Measurements from ENCODE around the gene SYMPK. TPM values are rescaled to one million over a fixed set of nuclear protein-coding genes. Genes with fewer than 3 reads are reported as not detected.

Gene SYMPK
- total RNA-seq, 2 experiments from 2014 or later: 96.9 to 97.4 TPM

- intact Hi-C loops (cut with micrococcal nuclease): no loop called here
- peaks cover 2% of the 10 kb centered on the region for H3K4me1 Mint-ChIP-seq (ENCODE audit: low read depth)
- DNase-seq: no peak
- H3K4me3 Mint-ChIP-seq: no peak overlapping the region
- H3K27ac Mint-ChIP-seq: no peak overlapping the region
- CTCF ChIA-PET: interaction anchor here (1.6 kb wide), 1 partner anchor 14 kb away, joined by 4 read pairs; no protein-coding TSS in a partner anchor
- peaks cover 44% of the 10 kb centered on the region for H3K36me3 Mint-ChIP-seq (ENCODE audit: low read depth)
- no peaks in the 10 kb centered on the region for H3K27me3 Mint-ChIP-seq (ENCODE audit: low read depth)
- no peaks in the 10 kb centered on the region for H3K9me3 Mint-ChIP-seq
Measured at GRCh38 chr19:45826934-45827333, 36.0 kb downstream of the SYMPK start.

- intact Hi-C loops (cut with micrococcal nuclease): no loop called here
- CTCF ChIA-PET: interaction anchor here (0.7 kb wide), 1 partner anchor 12 kb away, joined by 3 read pairs; no protein-coding TSS in a partner anchor
- Mint-ChIP-seq H3K36me3 (ENCODE audit: low read depth) (peaks cover 43% of the 10 kb centered on the region), H3K27me3 (ENCODE audit: low read depth) (no peaks in the 10 kb centered on the region), H3K9me3 (no peaks in the 10 kb centered on the region), H3K27ac (no peak overlapping the region), H3K4me1 (ENCODE audit: low read depth) (peaks cover 4% of the 10 kb centered on the region), H3K4me3 (no peak overlapping the region)
- no peak for DNase-seq
Measured at GRCh38 chr19:45825917-45826893, 36.7 kb downstream of the SYMPK start.

GRCh38 chr19:45825263-45825605, 37.7 kb downstream of the SYMPK start:
- H3K36me3 Mint-ChIP-seq (ENCODE audit: low read depth): peaks cover 40% of the 10 kb centered on the region
- CTCF ChIA-PET: no interaction called here

DNA sequence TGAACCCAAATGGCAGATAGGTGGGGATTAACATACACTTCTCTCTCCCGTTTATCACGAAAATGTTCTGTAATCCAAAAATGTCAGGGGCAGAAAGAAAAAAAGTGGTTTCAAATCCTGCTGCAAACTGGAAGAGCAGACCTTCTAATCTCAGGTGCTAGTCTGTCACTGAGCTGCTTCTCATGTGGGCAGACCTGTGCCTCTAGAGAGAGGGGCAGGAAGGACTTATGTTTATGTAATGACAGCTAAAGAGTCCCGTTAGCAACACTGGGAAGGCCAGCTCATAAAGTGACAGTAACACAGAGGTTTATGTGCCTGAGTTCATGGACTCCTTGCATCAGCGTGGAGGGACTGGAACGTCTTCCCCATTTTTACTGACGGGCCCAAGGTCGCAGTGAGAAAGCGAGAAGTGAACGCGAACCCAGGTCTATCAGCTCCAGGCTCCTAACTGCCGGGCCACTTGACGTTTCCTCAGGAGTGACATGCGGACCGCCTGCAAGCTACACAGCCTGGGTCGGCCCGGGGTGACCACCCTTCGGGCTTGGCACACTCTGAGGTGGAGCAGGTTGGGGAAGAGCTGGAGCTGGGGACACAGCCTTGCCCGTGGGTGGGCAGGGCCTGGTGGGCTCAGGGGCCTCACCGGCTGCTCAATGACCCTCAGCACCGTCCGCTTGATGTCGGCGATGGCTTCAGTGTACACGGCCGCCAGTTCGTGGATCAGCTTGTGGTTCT, 38.2 kb downstream of the SYMPK start:
- Mint-ChIP-seq H3K4me3 (no peak overlapping the region), H3K4me1 (ENCODE audit: low read depth) (peaks cover 5% of the 10 kb centered on the region), H3K36me3 (ENCODE audit: low read depth) (peaks cover 36% of the 10 kb centered on the region), H3K27me3 (ENCODE audit: low read depth) (no peaks in the 10 kb centered on the region), H3K9me3 (no peaks in the 10 kb centered on the region), H3K27ac (peak overlapping the region; percentile 4)
- DNase-seq: no peak
- intact Hi-C loops (cut with micrococcal nuclease): no loop called here
- CTCF ChIA-PET: interaction anchor here (0.8 to 1.0 kb wide), 2 partner anchors 11 to 58 kb away, joined by 3 read pairs; no protein-coding TSS in a partner anchor

More at GRCh38 chr19:45825263-45825605, 37.7 kb downstream of the SYMPK start:
- Mint-ChIP-seq H3K4me3 (no peak overlapping the region), H3K4me1 (ENCODE audit: low read depth) (peaks cover 5% of the 10 kb centered on the region), H3K9me3 (no peaks in the 10 kb centered on the region), H3K27me3 (ENCODE audit: low read depth) (no peaks in the 10 kb centered on the region), H3K27ac (no peak overlapping the region)
- no peak for DNase-seq
- intact Hi-C loops (cut with micrococcal nuclease): no loop called here

DNA sequence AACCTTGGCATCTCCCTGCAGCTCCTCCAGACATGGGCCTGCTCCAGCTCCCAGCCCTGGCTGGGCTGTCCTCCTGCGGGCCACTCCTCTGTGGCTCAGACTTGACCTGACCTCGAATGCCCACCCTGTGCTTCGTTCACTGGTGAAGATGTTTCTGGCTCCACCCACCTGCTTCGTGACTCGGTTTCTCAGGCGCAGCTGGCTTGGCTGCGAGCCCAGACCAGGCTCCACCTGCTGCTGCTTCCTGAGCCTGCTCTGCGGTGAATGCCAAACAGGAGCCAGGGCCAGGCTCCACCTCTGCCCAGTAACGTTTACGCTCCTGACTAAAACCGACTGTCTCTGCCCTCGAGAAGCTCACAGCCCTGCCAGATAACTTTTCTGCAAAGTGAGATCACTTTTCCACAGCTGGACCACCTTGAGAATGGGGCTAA, 38.9 kb downstream of the SYMPK start:
- Mint-ChIP-seq H3K27ac (no peak overlapping the region), H3K4me1 (ENCODE audit: low read depth) (peaks cover 5% of the 10 kb centered on the region), H3K27me3 (ENCODE audit: low read depth) (no peaks in the 10 kb centered on the region), H3K4me3 (no peak overlapping the region), H3K36me3 (ENCODE audit: low read depth) (peaks cover 31% of the 10 kb centered on the region), H3K9me3 (no peaks in the 10 kb centered on the region)
- CTCF ChIA-PET: interaction anchor here (0.8 to 1.0 kb wide), 2 partner anchors 11 to 59 kb away, joined by 3 read pairs; no protein-coding TSS in a partner anchor
- intact Hi-C loops (cut with micrococcal nuclease): no loop called here
- no peak for DNase-seq

DNA sequence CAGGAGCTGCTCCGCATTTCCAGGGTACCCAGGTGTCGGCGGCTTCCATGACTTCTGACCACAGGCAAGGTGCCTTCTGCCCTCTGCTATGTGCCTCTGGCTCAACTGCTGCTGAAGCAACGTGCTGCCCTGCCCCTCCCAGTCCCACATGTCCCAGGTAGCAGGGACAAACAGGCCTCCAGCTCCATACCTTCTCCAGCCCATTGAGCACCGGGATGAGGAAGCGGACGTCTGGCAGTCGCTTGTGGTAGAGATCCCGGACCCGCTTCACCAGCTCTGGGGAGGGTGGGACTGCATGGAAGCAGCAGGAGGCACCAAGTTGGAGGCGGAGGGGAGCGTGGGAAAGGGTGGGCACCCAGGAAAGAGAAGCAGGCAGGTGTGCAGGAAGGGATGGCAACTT, 39.8 kb downstream of the SYMPK start:
- intact Hi-C loops (cut with micrococcal nuclease): no loop called here
- H3K4me3 Mint-ChIP-seq: no peak overlapping the region
- no peaks in the 10 kb centered on the region for H3K9me3 Mint-ChIP-seq
- H3K27me3 Mint-ChIP-seq (ENCODE audit: low read depth): no peaks in the 10 kb centered on the region
- peaks cover 25% of the 10 kb centered on the region for H3K36me3 Mint-ChIP-seq (ENCODE audit: low read depth)
- no peak for DNase-seq
- H3K4me1 Mint-ChIP-seq (ENCODE audit: low read depth): peaks cover 5% of the 10 kb centered on the region
- no peak overlapping the region for H3K27ac Mint-ChIP-seq
- CTCF ChIA-PET: interaction anchor here (0.9 kb wide), 1 partner anchor 60 kb away, joined by 5 read pairs; no protein-coding TSS in a partner anchor

DNA sequence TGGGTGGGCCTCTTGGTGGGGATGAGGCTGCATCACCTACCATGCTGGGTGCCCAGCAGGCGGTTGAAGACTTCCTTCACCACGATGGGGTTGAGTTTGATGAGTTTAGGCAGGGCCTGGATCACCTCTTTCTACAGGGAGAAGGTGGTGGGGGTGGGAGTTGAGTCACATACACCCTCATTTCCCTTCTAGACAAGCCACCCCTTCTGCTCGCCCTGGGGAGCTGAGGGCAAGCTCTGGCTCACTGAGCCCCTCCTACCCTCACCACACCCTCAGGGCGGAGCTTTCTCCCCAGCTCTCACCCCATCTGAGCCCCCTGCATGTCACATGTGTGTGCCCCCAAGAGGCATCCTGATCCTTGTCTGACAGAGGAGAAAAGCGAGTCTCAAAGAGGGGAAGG, 40.2 kb downstream of the SYMPK start:
- H3K9me3 Mint-ChIP-seq: no peaks in the 10 kb centered on the region
- H3K4me3 Mint-ChIP-seq: no peak overlapping the region
- no peaks in the 10 kb centered on the region for H3K27me3 Mint-ChIP-seq (ENCODE audit: low read depth)
- H3K27ac Mint-ChIP-seq: no peak overlapping the region
- peaks cover 22% of the 10 kb centered on the region for H3K36me3 Mint-ChIP-seq (ENCODE audit: low read depth)
- CTCF ChIA-PET: interaction anchor here (0.9 kb wide), 2 partner anchors 9 to 60 kb away, joined by 3 to 5 read pairs; no protein-coding TSS in a partner anchor
- no peak for DNase-seq
- H3K4me1 Mint-ChIP-seq (ENCODE audit: low read depth): peaks cover 5% of the 10 kb centered on the region
- intact Hi-C loops (cut with micrococcal nuclease): no loop called here

GRCh38 chr19:45821570-45821969, 41.4 kb downstream of the SYMPK start:
- no peak overlapping the region for H3K4me3 Mint-ChIP-seq
- no peak for DNase-seq
- peaks cover 18% of the 10 kb centered on the region for H3K36me3 Mint-ChIP-seq (ENCODE audit: low read depth)
- H3K27ac Mint-ChIP-seq: no peak overlapping the region
- H3K4me1 Mint-ChIP-seq (ENCODE audit: low read depth): peaks cover 9% of the 10 kb centered on the region
- intact Hi-C loops (cut with micrococcal nuclease): no loop called here
- no peaks in the 10 kb centered on the region for H3K27me3 Mint-ChIP-seq (ENCODE audit: low read depth)
- CTCF ChIA-PET: no interaction called here
- H3K9me3 Mint-ChIP-seq: no peaks in the 10 kb centered on the region

GRCh38 chr19:45821103-45821521, 41.8 kb downstream of the SYMPK start:
- H3K27ac Mint-ChIP-seq: no peak overlapping the region
- no peak overlapping the region for H3K4me3 Mint-ChIP-seq
- no peak for DNase-seq
- intact Hi-C loops (cut with micrococcal nuclease): no loop called here
- no peaks in the 10 kb centered on the region for H3K9me3 Mint-ChIP-seq
- H3K27me3 Mint-ChIP-seq (ENCODE audit: low read depth): no peaks in the 10 kb centered on the region
- peaks cover 9% of the 10 kb centered on the region for H3K4me1 Mint-ChIP-seq (ENCODE audit: low read depth)
- H3K36me3 Mint-ChIP-seq (ENCODE audit: low read depth): peaks cover 16% of the 10 kb centered on the region
- CTCF ChIA-PET: interaction anchor here (0.6 kb wide), 1 partner anchor 12 kb away, joined by 3 read pairs; no protein-coding TSS in a partner anchor

DNA sequence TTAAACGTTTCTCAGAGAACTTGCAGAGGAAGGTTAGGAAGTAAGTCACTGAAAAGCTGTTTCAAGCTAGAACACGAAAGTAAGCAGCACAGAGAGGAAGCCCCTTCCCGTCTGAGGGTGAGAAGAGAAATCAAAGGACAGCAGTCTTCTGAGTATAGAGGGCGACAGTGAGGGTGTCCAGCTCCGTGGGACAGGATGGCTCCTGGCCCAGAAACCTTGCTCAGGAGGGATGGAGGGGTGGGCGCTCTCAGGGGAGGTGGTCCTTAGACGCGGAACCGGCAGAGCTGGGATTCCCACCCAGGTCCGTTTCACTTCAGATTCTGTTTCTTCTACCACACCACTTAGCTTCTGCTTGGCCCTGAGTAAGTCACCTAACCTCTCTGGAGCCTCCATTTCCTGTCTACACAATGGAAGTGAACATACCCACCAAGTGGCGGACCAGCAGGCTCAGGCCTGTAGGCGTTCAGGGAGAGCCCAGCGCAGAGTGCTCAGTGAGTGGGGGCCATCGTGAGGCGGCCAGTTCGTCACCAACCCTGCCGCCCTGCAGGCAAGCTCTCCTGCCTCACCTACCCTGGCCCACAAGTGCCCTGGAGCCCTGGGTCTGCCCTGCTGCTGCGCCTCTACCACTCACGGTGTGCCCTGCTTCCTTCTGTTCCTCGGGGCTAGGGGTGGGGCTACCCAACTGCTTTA, 42.4 kb downstream of the SYMPK start:
- CTCF ChIA-PET: interaction anchor here (0.6 to 1.5 kb wide), 3 partner anchors 12 to 44 kb away, joined by 3 read pairs; partner anchors contain the start of gene FOXA3
- peaks cover 13% of the 10 kb centered on the region for H3K36me3 Mint-ChIP-seq (ENCODE audit: low read depth)
- DNase-seq: no peak
- intact Hi-C loops (cut with micrococcal nuclease): no loop called here
- peak overlapping the region; percentile 19 for H3K27ac Mint-ChIP-seq
- no peak overlapping the region for H3K4me3 Mint-ChIP-seq
- peaks cover 9% of the 10 kb centered on the region for H3K4me1 Mint-ChIP-seq (ENCODE audit: low read depth)
- no peaks in the 10 kb centered on the region for H3K9me3 Mint-ChIP-seq
- peaks cover 2% of the 10 kb centered on the region for H3K27me3 Mint-ChIP-seq (ENCODE audit: low read depth)

DNA sequence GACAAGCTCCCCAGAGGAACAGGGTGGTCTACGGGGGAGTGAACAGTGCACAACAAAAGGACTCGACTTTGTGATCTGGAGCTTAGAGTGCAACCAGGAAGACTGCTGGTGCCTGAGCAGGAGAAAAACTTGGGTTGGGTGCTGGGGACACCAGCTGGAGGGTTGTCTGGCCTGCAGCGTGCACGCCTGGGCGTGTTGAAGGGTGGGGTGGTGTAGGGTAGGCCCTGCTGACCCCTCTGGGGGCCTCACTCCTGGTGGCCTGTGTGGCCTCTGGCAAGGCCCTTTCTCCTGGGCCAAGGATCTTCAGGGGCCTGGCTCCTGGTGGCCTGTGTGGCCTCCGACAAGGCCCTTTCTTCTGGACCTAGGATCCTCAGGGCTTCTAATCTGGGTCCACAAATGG, 43.2 kb downstream of the SYMPK start:
- Mint-ChIP-seq H3K9me3 (no peaks in the 10 kb centered on the region), H3K4me1 (ENCODE audit: low read depth) (peaks cover 12% of the 10 kb centered on the region), H3K4me3 (no peak overlapping the region), H3K27ac (no peak overlapping the region), H3K36me3 (ENCODE audit: low read depth) (peaks cover 13% of the 10 kb centered on the region), H3K27me3 (ENCODE audit: low read depth) (peaks cover 4% of the 10 kb centered on the region)
- CTCF ChIA-PET: interaction anchor here (0.7 to 1.5 kb wide), 2 partner anchors 20 to 44 kb away, joined by 3 read pairs; partner anchors contain the start of gene FOXA3
- intact Hi-C loops (cut with micrococcal nuclease): loop anchor here (10.0 kb wide), 1 partner anchor 445 kb away; no protein-coding TSS in a partner anchor
- DNase-seq: no peak

All from activated naive CD4-positive, alpha-beta T cell treated with anti-CD3 and anti-CD28 coated beads for 36 hours (primary cell).